SJSA1 (cell line): ENCODE data around the gene HOXA2. TPM values are rescaled to one million over a fixed set of nuclear protein-coding genes. Genes with fewer than 3 reads are reported as not detected.

Source experiments
- DNase-seq, 2 experiments: peaks; one replicate each; pipeline ENCODE4 v3.0.0-alpha.2; 2015 to 2020; ENCODE audit warnings: low spot score in 2 of 2, low read depth in 1 of 2
- H3K27ac ChIP-seq: fragments of 250-450 bp; sonication (Bioruptor Pico); 2 replicates; pipeline ENCODE4 v1.5.1; 2020; ENCODE audit warnings: mild to moderate bottlenecking, moderate library complexity
- H3K27me3 ChIP-seq: fragments of 250-450 bp; sonication (Bioruptor Pico); replicated peaks from 2 replicates; pipeline ENCODE4 v1.5.1; 2020; ENCODE audit warnings: mild to moderate bottlenecking, moderate library complexity
- H3K36me3 ChIP-seq: fragments of 250-450 bp; sonication (Bioruptor Pico); 2 replicates; pipeline ENCODE4 v1.5.1; 2020; ENCODE audit warnings: mild to moderate bottlenecking
- H3K4me1 ChIP-seq: fragments of 250-450 bp; sonication (Bioruptor Pico); replicated peaks from 2 replicates; pipeline ENCODE4 v1.6.1; 2021; ENCODE audit warnings: mild to moderate bottlenecking
- H3K4me3 ChIP-seq: fragments of 250-450 bp; sonication (Bioruptor Pico); 2 replicates; pipeline ENCODE4 v1.5.1; 2020; ENCODE audit warnings: mild to moderate bottlenecking
- H3K9me3 ChIP-seq: fragments of 250-450 bp; sonication (Bioruptor Pico); replicated peaks from 2 replicates; pipeline ENCODE4 v1.5.1; 2020; ENCODE audit warnings: mild to moderate bottlenecking
- total RNA-seq: library from RNA; depleted of rRNA; stranded (reverse); fragments of >200 nt; shearing (Covaris generic); gene quantifications from 2 replicates; pipeline ENCODE4 v1.2.3, GENCODE V29; 2014; rRNA removed

HOXA2 gene
- total RNA-seq, 1 experiment from 2014 or later, result 0.47 TPM

DNA sequence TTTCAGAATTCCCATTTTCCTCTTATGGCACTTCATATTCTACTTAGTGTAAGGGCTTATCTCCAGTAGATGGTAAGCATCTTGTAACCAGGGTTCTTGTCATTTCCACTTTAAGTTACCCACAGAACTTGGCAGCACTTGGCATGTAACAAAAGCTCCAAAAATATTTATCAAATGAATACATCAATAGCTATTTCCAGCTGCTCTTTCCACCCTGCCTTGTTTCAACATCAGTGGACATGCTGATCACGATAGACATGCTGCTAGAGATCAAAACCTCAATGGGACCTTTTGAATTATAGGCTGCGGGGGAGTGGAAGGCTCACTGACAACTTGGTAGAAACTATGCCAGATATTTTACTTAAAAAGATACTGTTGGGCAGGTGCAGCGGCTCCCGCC is 39.5 kb downstream of the HOXA2 start:
- Histone ChIP-seq H3K4me3 (no peak overlapping the region), H3K27me3 (no peaks in the 10 kb centered on the region), H3K27ac (no peak overlapping the region), H3K9me3 (no peaks in the 10 kb centered on the region), H3K36me3 (no peaks in the 10 kb centered on the region), H3K4me1 (peaks cover 11% of the 10 kb centered on the region)
- DNase-seq, result no peak

GRCh38 chr7:27053153-27053552 is 49.3 kb downstream of the HOXA2 start:
- no peaks in the 10 kb centered on the region for H3K36me3 ChIP-seq
- DNase-seq, result no peak
- no peaks in the 10 kb centered on the region for H3K27me3 ChIP-seq
- no peaks in the 10 kb centered on the region; the same call in 1 of the 2 replicates for H3K9me3 ChIP-seq
- no peaks in the 10 kb centered on the region for H3K4me1 ChIP-seq
- H3K4me3 ChIP-seq, result no peak overlapping the region
- H3K27ac ChIP-seq, result no peak overlapping the region

GRCh38 chr7:27051451-27051850 is 51.0 kb downstream of the HOXA2 start:
- no peak for DNase-seq
- no peaks in the 10 kb centered on the region; the same call in 1 of the 2 replicates for H3K9me3 ChIP-seq

More at GRCh38 chr7:27051451-27051850, 51.0 kb downstream of the HOXA2 start:
- no peak overlapping the region for H3K27ac ChIP-seq
- H3K4me1 ChIP-seq, result peaks cover 4% of the 10 kb centered on the region
- no peak overlapping the region for H3K4me3 ChIP-seq
- H3K27me3 ChIP-seq, result no peaks in the 10 kb centered on the region
- H3K36me3 ChIP-seq, result no peaks in the 10 kb centered on the region

Other genes starting within 250 kb of the HOXA2 start
- gene SKAP2, start 238.1 kb downstream of the HOXA2 start, total RNA-seq, result 8.8 and 16.4 TPM in 2 replicates
- 2.0 and 5.8 TPM in 2 replicates for gene HOXA1, start 6.7 kb downstream of the HOXA2 start, total RNA-seq
- gene HOXA4, start 28.1 kb upstream of the HOXA2 start, total RNA-seq, result 0.58 TPM in 1 of 2 replicates, not detected in the other
- 0.79 and 0.81 TPM in 2 replicates for gene HOXA5, start 41.0 kb upstream of the HOXA2 start, total RNA-seq
- 0.79 TPM in 1 of 2 replicates, not detected in the other for gene HOXA6, start 45.1 kb upstream of the HOXA2 start, total RNA-seq
- gene HOXA3, start 49.9 kb upstream of the HOXA2 start, total RNA-seq, result 0.13 and 1.8 TPM in 2 replicates
- 0.09 and 2.9 TPM in 2 replicates for gene HOXA7, start 54.0 kb upstream of the HOXA2 start, total RNA-seq
- 7.0 and 16.3 TPM in 2 replicates for gene HOXA9, start 62.9 kb upstream of the HOXA2 start, total RNA-seq
- 8.6 and 15.5 TPM in 2 replicates for gene HOXA10, start 71.6 kb upstream of the HOXA2 start, total RNA-seq
- 4.4 and 5.9 TPM in 2 replicates for gene HOXA11, start 82.5 kb upstream of the HOXA2 start, total RNA-seq
- 1.7 and 2.5 TPM in 2 replicates for gene HOXA13, start 97.4 kb upstream of the HOXA2 start, total RNA-seq
- gene EVX1, start 140.1 kb upstream of the HOXA2 start, total RNA-seq, result not detected in 2 replicates